Adrenal gland (tissue), 5 donors: Measurements from ENCODE around the gene HSDL1.

Experiments used
- CTCF ChIP-seq, 6 experiments: fragments of 450-650 bp in 4 of 6; fragments of 200-600 bp in 2 of 6; sonication (generic) in 1 of 6; IDR thresholded peaks; 1 replicate in 5 of 6; 2 replicates in 1 of 6; pipeline versions ENCODE4 v1.5.1 to v1.8.0; 2016 to 2021; ENCODE audit warnings: antibody characterized with exemption in 6 of 6, mild to moderate bottlenecking in 2 of 6, moderate library complexity in 1 of 6
- POLR2A ChIP-seq, 2 donors: fragments of 450-650 bp; IDR thresholded peaks; one replicate each; pipeline ENCODE4 v1.6.1; 2017; ENCODE audit warnings: antibody characterized with exemption in 2 of 2, mild to moderate bottlenecking in 2 of 2, moderate library complexity in 1 of 2
- donor health status: DM: no; HTN: no; CAD: no.

GRCh38 chr16:84074721-84075120 is 70.3 kb downstream of the HSDL1 start:
- TF ChIP-seq CTCF (IDR thresholded peaks at IDR 0.05) (no peak), POLR2A (IDR thresholded peaks at IDR 0.05) (no peak)
